ENCODE results near the gene CDH13.

CDH13 gene

GRCh38 chr16:83118365-83118764 lies 491.6 kb downstream of the CDH13 start:
- no peak for DNase-seq (ENCODE audit: low spot score)

DNA sequence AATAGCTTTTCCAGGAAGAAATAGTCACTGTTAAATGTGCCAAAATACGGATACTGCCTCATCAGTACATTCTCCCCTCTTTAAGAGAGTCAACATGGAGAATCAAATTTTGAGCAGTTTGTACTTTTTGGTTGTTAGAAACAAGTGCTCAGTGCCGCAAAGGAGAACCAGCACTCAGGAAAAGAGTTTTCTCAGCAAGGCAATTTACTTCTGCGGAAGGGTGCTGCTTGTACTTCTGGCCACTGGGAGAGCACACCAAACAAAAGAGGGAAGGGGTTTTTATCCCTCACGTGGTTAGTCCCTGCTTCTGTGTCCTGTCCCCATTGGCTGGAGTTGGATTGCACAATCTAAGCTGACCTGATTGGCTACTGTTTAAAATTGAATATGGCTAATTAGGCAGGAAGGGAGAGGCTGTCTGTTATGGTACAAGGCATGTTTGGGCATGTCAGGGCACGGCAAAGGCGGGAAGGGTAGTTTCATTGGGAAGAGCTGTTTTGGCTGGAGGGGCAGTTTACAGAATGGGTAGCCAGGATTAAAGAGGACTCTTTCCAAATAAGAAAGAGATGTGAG lies 499.3 kb downstream of the CDH13 start:
- no peak for DNase-seq (ENCODE audit: low spot score)

DNA sequence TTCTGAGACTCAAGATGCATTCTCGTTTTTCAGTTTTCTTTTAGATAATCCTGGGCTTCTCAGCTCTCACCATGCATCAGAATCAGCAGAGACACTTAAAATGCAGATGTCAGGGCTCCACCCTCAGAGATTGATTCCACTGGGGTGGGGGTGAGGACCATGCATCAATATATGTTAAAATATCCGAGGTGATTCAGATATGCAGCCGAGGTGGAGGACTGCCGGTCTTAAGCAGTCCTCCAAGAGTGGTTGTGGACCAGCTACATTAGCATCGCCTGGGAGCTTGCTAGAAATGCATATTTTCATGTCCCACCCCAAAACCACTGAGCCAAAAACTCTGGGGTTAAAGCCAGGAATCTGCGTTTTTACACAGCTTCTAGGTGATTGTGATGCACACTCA lies 501.3 kb downstream of the CDH13 start:
- no peak for DNase-seq (ENCODE audit: low spot score)

DNA sequence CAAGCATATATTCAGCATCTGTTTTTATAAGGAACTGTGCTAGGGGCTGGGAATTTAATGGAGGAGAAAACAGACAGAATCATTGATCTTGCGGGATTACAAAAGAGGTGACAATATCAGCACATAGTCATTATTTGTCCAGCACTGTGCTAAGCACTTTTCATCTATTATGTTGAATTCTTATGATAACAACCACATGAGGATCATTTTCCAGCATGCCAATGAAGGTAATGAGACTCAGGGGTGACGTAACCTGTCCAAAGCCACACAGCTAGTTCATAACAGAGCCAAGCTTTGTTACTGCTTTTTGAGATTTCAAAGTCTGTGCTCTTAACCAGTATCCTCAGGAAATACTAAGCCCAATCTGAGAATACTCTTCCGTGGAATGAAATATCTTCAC lies 503.3 kb downstream of the CDH13 start:
- no peak for DNase-seq (ENCODE audit: low spot score)

- DNase-seq (ENCODE audit: low spot score) = no peak
Observed at GRCh38 chr16:83134638-83135037, 507.9 kb downstream of the CDH13 start.

DNA sequence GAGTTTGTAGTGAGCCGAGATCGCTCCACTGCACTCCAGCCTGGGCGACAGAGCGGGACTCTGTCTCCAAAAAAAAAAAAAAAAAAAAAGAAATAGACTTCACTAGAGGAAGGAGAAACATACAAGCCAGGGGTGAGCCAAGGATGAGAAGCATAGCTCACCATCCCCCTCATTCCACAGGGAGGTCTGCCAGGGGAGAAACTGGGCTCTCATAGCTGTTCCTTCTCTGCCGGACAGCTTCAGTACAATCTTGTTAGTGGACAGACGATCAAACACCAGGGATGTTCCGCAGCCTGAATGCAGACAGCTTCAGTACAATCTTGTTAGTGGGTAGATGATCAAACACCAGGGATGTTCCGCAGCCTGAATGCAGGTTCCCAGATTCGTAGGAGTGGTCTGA lies 509.6 kb downstream of the CDH13 start:
- no peak for DNase-seq (ENCODE audit: low spot score)

DNA sequence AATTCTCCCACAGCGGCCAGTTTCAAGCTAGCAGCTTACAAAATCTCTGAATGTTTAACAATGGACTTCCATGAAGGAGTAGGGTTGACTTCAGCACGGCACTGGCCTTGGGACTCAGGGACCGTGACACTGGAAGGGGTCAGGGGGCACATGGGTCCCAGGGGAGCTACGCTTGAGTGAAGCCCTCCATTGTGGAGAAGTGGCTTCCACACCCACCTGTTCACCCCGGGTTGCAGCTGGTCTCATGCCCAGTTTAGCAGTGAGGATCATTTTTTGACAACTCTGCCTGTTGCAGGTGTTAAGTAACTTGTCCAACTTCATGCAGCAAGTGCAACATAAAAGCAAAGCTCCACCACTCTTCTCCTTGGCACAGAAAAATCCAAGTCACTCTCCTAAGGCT lies 510.2 kb downstream of the CDH13 start:
- no peak for DNase-seq (ENCODE audit: low spot score)

DNA sequence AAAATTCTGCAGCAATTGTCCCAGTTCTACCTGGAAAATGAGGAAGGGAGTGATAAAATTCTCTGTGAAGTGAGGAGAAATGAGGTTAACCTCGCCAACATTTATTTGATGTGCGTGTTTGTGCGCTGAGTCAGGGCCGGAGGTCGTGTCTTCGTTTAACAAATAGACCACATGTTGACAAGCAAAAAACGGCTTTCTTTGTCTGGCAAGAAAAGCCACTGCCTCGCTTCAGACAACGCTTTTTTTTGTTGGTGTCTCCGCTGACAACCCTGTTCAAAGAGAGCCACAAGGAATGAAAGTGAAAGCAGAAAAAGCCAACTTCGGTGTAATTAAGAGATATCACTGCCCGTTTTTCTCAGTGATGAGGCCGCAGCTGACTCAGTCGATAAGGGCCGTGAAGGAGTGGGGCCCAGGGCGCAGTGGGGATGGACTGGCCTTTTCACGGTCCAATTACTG lies 510.6 kb downstream of the CDH13 start:
- DNase-seq (ENCODE audit: low spot score) = peak; percentile 75

DNA sequence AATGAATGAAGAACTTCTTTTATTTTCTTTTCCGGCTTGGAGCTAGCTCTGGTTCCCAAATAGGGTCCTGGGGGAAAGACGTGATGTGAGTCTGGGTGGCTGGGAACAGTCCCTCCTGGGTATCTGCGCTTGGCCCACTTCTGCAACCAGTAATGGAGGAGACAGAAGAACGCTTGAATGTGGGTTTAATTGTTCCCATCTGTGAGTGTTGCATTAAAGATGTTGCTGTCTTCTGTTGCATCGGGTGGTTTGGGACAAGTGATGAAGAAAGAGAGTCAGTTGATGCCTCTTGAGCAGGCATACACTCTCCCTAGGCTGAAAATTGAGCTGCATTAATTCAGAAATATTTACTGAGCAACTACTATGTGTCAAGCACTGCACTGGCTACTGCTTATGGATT lies 511.1 kb downstream of the CDH13 start:
- no peak for DNase-seq (ENCODE audit: low spot score)

GRCh38 chr16:83138512-83138911 lies 511.7 kb downstream of the CDH13 start:
- no peak for DNase-seq (ENCODE audit: low spot score)

GRCh38 chr16:83138976-83139690 lies 512.4 kb downstream of the CDH13 start:
- DNase-seq (ENCODE audit: low spot score) = no peak

GRCh38 chr16:83143788-83144187 lies 517.0 kb downstream of the CDH13 start:
- DNase-seq (ENCODE audit: low spot score) = peak; percentile 46

DNA sequence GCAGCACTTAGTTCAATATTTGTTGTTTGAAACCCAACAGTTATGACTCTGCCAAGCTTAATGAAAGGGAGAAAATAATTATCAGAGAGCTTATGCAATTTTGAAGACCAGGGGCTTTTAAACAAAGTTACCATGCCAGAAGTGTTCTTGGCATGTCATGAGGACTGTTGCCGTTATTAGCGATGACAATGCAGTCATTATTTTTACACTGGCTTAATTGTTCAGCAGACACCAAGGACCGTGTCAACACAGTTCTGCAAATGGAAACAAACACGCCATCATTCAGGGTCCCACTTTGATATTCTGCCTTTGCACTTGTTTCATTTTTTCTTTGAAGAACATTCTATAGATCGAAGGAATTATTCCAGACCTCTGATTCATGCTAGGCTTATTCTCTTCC lies 518.5 kb downstream of the CDH13 start:
- DNase-seq (ENCODE audit: low spot score) = no peak

- DNase-seq (ENCODE audit: low spot score) = no peak
Observed at GRCh38 chr16:83147244-83147643, 520.5 kb downstream of the CDH13 start.

GRCh38 chr16:83158320-83158957 lies 531.7 kb downstream of the CDH13 start:
- DNase-seq (ENCODE audit: low spot score) = no peak

GRCh38 chr16:83159049-83159448 lies 532.3 kb downstream of the CDH13 start:
- no peak for DNase-seq (ENCODE audit: low spot score)

DNA sequence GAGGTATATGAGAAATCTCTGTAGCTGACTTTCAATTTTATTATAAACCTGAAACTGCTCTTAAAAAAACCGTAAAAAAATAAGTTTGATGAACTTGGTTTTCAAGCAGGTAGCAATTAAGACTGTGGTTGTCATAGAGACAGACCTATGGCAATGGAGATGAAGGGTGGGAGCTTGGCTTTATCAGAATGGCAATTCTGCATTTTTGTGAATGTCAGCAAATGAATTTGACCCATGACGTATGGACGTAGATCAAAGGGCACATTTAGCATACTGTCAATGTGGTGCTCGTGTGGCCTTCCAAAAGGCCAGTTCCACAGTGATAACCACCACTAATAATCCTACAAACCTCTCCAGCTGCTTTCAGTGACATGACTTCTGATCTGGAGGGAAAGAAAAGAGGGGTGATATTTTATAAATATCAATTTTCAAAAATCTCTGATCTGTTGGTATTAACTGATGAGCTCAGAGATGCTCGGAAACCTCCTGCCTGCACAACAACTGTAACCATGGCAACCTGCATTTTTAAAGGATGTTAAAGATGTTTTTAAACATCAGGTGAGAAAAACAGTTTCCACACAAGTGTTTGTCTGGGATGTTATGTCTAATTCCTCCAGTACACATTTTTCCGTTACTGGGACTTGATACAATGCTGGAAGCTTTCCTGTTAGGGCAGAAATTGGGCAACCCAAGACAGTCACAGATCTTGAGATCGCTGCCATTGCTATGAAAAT lies 533.7 kb downstream of the CDH13 start:
- DNase-seq (ENCODE audit: low spot score) = no peak

- DNase-seq (ENCODE audit: low spot score) = no peak
Observed at GRCh38 chr16:83162791-83163190, 536.0 kb downstream of the CDH13 start.

- no peak for DNase-seq (ENCODE audit: low spot score)
Observed at GRCh38 chr16:83164816-83165215, 538.0 kb downstream of the CDH13 start.

- no peak for DNase-seq (ENCODE audit: low spot score)
Observed at GRCh38 chr16:83171396-83171795, 544.6 kb downstream of the CDH13 start.

GRCh38 chr16:83174671-83175070 lies 547.9 kb downstream of the CDH13 start:
- no peak for DNase-seq (ENCODE audit: low spot score)

- no peak for DNase-seq (ENCODE audit: low spot score)
Observed at GRCh38 chr16:83176802-83177201, 550.0 kb downstream of the CDH13 start.

GRCh38 chr16:83185902-83186301 lies 559.1 kb downstream of the CDH13 start:
- DNase-seq (ENCODE audit: low spot score) = no peak
